GM21526 (cell line): ENCODE results near the gene GFPT1.
"Not testable (repeated sequence)": the region's sequence is repeated elsewhere in the genome, so short reads cannot be mapped to it uniquely, and the experiment has no call there.

Experiments used
- ATAC-seq: cut with Tn5 transposase; IDR thresholded peaks from one replicate; pipeline ENCODE4 v1.9.1; 2021; ENCODE audit warnings: moderate library complexity; ENCODE audit not compliant: unreplicated experiment, low FRiP score

Gene GFPT1

GRCh38 chr2:69384618-69385081 lies 2.4 kb downstream of the GFPT1 start:
- ATAC-seq = no peak

GRCh38 chr2:69383176-69383812 lies 3.7 kb downstream of the GFPT1 start:
- no peak for ATAC-seq

- no peak for ATAC-seq
These were observed 4.5 kb downstream of the GFPT1 start for GRCh38 chr2:69382547-69382946.

- ATAC-seq = no peak
These were observed 5.7 kb downstream of the GFPT1 start for GRCh38 chr2:69381337-69381737.

GRCh38 chr2:69380072-69380917 lies 6.7 kb downstream of the GFPT1 start:
- no peak for ATAC-seq

GRCh38 chr2:69376403-69376802 lies 10.6 kb downstream of the GFPT1 start:
- no peak for ATAC-seq

GRCh38 chr2:69375494-69376353 lies 11.3 kb downstream of the GFPT1 start:
- ATAC-seq = no peak

GRCh38 chr2:69372767-69373166 lies 14.3 kb downstream of the GFPT1 start:
- ATAC-seq = no peak

GRCh38 chr2:69369802-69370201 lies 17.2 kb downstream of the GFPT1 start:
- ATAC-seq = no peak

- ATAC-seq = no peak
These were observed 18.4 kb downstream of the GFPT1 start for GRCh38 chr2:69368588-69368987.

GRCh38 chr2:69359371-69359770 lies 27.7 kb downstream of the GFPT1 start:
- no peak for ATAC-seq

- ATAC-seq = no peak
These were observed 28.1 kb downstream of the GFPT1 start for GRCh38 chr2:69358914-69359313.

- no peak for ATAC-seq
These were observed 30.6 kb downstream of the GFPT1 start for GRCh38 chr2:69356471-69356870.

- ATAC-seq = not testable (repeated sequence)
These were observed 32.1 kb downstream of the GFPT1 start for GRCh38 chr2:69354976-69355375.

- ATAC-seq = no peak
These were observed 33.7 kb downstream of the GFPT1 start for GRCh38 chr2:69353360-69353759.

GRCh38 chr2:69348781-69349180 lies 38.2 kb downstream of the GFPT1 start:
- ATAC-seq = no peak

GRCh38 chr2:69345434-69345833 lies 41.6 kb downstream of the GFPT1 start:
- no peak for ATAC-seq

GRCh38 chr2:69344305-69344704 lies 42.7 kb downstream of the GFPT1 start:
- no peak for ATAC-seq

- ATAC-seq = no peak
These were observed 46.8 kb downstream of the GFPT1 start for GRCh38 chr2:69340101-69340775.

- ATAC-seq = no peak
These were observed 51.7 kb downstream of the GFPT1 start for GRCh38 chr2:69335311-69335710.
